GM13977 (cell line): Measurements from ENCODE around the gene PTPN18.

Experiments
- DNase-seq: peaks from one replicate; pipeline ENCODE4 v3.0.0; 2012; ENCODE audit warnings: low spot score
- in situ Hi-C: fragments of 300-500 bp; cut with MboI; formaldehyde crosslinking; loops from one replicate; pipeline ENCODE4 v1.12.0; 2022; ENCODE audit warnings: low sequenced_read_pairs, low pct_unique_long_range_greater_than_20kb, mixed read lengths, inconsistent platforms; ENCODE audit not compliant: unreplicated experiment
- TF ChIP-seq, protein P1 (sequence below): IDR thresholded peaks from 2 replicates; pipeline ENCODE4 v1.5.1; 2012; ENCODE audit warnings: mild to moderate bottlenecking, control low read depth; ENCODE audit not compliant: insufficient read depth; ENCODE audit errors: extremely low read depth, missing control alignments

Gene PTPN18

DNA sequence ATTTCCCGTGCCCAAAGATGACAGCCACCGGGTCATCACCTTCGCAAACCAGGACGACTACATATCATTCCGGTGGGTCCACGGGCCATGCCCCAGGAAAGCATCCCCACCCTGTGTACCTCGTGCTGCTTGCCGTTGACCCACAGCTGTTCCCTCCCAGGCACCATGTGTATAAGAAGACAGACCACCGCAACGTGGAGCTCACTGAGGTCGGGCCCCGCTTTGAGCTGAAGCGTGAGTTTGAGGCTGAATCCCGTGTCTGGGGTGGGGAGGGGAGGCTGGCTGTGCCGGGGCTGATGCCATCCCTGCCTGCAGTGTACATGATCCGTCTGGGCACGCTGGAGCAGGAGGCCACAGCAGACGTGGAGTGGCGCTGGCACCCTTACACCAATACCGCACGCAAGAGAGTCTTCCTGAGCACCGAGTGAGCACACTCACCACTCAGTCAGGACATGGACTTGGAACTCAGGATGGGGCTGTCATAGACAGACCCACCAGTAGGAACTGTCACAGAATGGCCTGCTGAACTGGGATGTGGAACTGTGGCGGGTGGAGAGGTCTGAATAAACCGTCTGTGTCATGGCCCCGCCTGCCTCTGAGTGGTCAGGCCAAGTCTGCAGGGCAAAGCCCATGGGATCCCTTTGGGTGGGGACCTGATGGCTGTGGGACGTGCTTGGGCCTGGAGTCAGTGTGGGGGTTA is 9.7 kb upstream of the PTPN18 start:
- in situ Hi-C loops: no loop called here
- DNase-seq: no peak

DNA sequence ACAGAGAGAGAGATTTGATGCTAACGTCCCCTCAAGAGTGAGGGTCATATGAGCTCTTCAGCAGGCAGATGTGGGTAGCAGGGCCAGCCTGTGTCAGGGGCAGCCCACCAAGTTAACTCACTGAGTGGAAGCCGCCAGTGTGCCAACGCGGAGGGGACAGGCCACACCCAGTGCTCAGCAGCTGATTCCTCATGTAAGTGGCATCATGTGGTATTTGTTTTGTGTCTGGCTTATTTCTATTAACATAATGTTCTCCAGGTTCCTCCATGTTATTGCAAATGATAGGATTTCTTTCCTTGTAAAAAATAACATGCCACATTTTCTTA is 9.2 kb upstream of the PTPN18 start:
- TF ChIP-seq, protein P1, sequence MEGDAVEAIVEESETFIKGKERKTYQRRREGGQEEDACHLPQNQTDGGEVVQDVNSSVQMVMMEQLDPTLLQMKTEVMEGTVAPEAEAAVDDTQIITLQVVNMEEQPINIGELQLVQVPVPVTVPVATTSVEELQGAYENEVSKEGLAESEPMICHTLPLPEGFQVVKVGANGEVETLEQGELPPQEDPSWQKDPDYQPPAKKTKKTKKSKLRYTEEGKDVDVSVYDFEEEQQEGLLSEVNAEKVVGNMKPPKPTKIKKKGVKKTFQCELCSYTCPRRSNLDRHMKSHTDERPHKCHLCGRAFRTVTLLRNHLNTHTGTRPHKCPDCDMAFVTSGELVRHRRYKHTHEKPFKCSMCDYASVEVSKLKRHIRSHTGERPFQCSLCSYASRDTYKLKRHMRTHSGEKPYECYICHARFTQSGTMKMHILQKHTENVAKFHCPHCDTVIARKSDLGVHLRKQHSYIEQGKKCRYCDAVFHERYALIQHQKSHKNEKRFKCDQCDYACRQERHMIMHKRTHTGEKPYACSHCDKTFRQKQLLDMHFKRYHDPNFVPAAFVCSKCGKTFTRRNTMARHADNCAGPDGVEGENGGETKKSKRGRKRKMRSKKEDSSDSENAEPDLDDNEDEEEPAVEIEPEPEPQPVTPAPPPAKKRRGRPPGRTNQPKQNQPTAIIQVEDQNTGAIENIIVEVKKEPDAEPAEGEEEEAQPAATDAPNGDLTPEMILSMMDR: no peak
- in situ Hi-C loops: no loop called here
- DNase-seq: no peak

More for the DNA sequence above, 9.7 kb upstream of the PTPN18 start:
- TF ChIP-seq, protein P1: no peak

- no peak for DNase-seq
- TF ChIP-seq, protein P1: no peak
- in situ Hi-C loops: no loop called here
These were observed 8.5 kb upstream of the PTPN18 start for GRCh38 chr2:130347220-130347925.

GRCh38 chr2:130349174-130349573 is 6.7 kb upstream of the PTPN18 start:
- DNase-seq: no peak
- TF ChIP-seq, protein P1: no peak
- in situ Hi-C loops: no loop called here

- TF ChIP-seq, protein P1: no peak
- in situ Hi-C loops: no loop called here
These were observed 4.1 kb upstream of the PTPN18 start for GRCh38 chr2:130351711-130352110.

DNA sequence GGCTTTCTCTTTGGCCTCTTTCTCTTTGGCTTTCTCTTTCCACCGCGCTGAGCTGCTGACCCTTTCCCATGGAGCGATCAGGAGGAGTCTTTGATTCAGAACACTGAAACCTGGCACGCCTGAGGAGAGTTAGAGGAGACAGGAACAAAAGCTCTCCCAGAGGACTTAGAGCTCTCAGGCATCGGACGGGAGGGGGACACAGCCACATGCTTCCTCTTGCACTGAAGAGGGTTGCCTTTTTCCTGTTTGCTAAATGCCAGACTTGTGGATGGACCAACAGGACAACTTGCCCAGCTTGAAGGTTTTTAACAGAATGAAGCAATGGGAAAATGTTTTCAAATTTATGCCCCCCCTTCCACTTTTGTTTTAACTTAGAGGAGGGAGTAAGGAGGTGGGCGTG is 3.6 kb upstream of the PTPN18 start:
- in situ Hi-C loops: no loop called here
- DNase-seq: no peak

More at GRCh38 chr2:130351711-130352110, 4.1 kb upstream of the PTPN18 start:
- no peak for DNase-seq

More for the DNA sequence above, 3.6 kb upstream of the PTPN18 start:
- TF ChIP-seq, protein P1: no peak
